ENCODE results near the gene BABAM2. TPM values are rescaled to one million over a fixed set of nuclear protein-coding genes. Genes with fewer than 3 reads are reported as not detected.

BABAM2 gene
- total RNA-seq, 3 donors from 2014 or later, result 34.8 to 42.4 (median 41.3) TPM

DNA sequence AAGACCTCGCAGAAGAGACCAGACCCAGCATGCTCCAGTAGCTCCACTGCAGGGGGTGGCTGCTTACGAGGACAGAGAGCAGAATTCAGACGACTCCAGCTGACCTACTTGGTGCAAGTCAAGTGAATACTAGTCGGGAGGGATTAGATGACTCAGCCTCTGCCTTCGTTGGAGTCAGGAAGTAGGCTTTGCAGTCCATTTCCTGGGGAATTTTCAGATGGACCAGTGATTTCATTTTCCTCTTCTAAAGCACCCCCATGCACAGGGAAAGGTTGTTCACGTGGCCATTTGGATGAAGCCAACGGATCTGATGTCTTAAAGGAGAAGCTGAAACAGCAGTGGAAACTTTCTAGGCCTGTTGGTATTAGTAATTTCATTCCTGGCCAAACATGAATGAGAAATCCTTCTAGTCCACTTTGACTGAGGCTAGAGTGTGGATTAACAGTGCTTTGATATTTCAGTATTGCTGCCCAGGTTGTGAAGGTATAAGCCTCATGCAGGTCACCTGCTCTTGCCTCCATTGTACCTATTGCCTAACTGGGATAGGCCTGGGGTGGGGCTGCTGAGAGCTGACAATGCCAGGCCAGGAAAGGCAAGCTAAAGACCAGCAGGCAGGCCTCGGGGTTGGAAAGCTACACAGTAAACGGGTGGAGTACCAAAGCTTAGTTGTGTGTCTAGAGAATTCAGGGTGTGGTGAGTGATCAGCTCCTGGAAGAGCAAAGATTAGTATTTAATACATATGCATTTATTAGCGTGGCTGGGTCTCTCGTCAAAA is 384.6 kb downstream of the BABAM2 start:
- TF ChIP-seq, protein P1, sequence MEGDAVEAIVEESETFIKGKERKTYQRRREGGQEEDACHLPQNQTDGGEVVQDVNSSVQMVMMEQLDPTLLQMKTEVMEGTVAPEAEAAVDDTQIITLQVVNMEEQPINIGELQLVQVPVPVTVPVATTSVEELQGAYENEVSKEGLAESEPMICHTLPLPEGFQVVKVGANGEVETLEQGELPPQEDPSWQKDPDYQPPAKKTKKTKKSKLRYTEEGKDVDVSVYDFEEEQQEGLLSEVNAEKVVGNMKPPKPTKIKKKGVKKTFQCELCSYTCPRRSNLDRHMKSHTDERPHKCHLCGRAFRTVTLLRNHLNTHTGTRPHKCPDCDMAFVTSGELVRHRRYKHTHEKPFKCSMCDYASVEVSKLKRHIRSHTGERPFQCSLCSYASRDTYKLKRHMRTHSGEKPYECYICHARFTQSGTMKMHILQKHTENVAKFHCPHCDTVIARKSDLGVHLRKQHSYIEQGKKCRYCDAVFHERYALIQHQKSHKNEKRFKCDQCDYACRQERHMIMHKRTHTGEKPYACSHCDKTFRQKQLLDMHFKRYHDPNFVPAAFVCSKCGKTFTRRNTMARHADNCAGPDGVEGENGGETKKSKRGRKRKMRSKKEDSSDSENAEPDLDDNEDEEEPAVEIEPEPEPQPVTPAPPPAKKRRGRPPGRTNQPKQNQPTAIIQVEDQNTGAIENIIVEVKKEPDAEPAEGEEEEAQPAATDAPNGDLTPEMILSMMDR (IDR thresholded peaks at IDR 0.05), result no peak
- DNase-seq (peak; percentile 77 to 84 (median 80)), ATAC-seq (peak; percentile 82)
- Histone ChIP-seq H3K36me3 (ENCODE audit: low read depth) (no peaks in the 10 kb centered on the region), H3K4me3 (no peak overlapping the region), H3K9me3 (no peaks in the 10 kb centered on the region), H3K4me1 (ENCODE audit: low read depth) (peaks cover 35% of the 10 kb centered on the region)
- intact Hi-C loops (cut with DNase I, micrococcal nuclease), result no loop called here

DNA sequence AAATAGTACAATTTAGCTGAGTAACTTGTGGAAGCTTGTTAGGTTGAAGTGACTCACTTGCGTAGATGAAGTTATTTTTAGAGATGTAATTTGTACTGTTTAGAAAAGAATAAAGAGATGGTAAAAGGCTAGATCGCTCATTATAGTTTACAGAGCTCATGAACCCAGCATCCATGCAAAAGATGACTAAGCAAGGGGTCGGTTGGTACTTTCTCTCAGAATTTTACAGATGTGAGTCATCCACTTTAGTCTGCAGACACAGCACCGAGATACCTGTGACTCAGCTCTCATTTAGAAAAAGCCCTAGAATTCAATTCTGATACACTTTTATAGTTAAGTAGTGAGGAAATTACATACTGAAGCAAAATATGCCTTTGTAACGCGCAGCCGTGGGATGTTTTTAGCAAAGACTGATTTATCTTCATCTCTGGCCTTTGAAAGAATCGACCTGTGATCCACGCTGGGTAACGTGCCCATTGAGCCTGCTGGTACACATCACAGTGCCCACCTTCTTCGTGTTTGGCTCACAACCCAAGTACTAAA is 385.6 kb downstream of the BABAM2 start:
- peaks cover 26% of the 10 kb centered on the region for H3K4me1 ChIP-seq (ENCODE audit: low read depth)
- H3K9me3 ChIP-seq, result no peaks in the 10 kb centered on the region
- no peak overlapping the region for H3K4me3 ChIP-seq
- no peaks in the 10 kb centered on the region for H3K36me3 ChIP-seq (ENCODE audit: low read depth)
- DNase-seq (no peak), ATAC-seq (peak; percentile 68)
- TF ChIP-seq, protein P1 (IDR thresholded peaks at IDR 0.05), result no peak
- intact Hi-C loops (cut with DNase I, micrococcal nuclease), result no loop called here

DNA sequence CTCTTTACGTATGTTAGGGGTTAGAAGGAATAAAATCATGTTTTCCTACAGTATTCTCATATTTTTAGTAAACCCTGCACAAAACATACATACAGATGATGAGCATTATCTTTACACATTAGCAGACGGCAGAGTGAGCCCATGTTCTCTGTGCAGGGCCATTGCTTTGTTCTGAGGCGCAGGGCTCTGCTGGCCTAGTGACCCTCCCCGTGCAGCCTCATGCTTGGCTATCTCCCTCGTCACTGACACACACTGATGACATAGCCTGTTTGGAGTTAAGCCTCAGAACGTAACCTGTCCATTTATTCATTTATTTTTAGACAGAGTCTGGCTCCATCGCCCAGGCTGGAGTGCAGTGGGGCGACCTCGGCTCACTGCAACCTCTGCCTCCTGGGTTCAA is 386.3 kb downstream of the BABAM2 start:
- H3K9me3 ChIP-seq, result no peaks in the 10 kb centered on the region
- intact Hi-C loops (cut with DNase I, micrococcal nuclease), result no loop called here
- H3K4me3 ChIP-seq, result no peak overlapping the region
- peaks cover 26% of the 10 kb centered on the region for H3K4me1 ChIP-seq (ENCODE audit: low read depth)
- H3K36me3 ChIP-seq (ENCODE audit: low read depth), result no peaks in the 10 kb centered on the region
- TF ChIP-seq, protein P1 (IDR thresholded peaks at IDR 0.05), result no peak
- DNase-seq (no peak), ATAC-seq (no peak)

DNA sequence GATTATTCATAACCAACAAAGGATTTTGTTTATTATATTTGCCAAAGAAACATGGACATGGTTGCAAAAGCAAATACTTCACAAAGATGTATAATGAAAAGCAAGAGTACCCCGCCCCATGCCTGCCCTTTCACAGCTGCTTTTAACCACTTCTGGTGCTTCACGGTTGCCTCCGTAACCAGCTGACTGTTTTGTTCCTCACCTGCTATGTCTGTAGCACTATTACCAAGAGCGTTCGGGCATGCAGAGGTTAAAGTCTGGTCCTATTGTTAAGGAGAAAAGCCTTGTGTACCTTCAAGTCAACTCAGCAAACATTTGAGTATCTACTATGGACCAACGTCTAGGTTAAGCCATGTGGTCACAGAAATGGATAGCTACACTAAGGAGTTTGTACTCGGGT is 386.9 kb downstream of the BABAM2 start:
- intact Hi-C loops (cut with DNase I, micrococcal nuclease), result no loop called here
- DNase-seq (no peak), ATAC-seq (no peak)
- H3K4me3 ChIP-seq, result no peak overlapping the region
- H3K4me1 ChIP-seq (ENCODE audit: low read depth), result peaks cover 26% of the 10 kb centered on the region
- TF ChIP-seq, protein P1 (IDR thresholded peaks at IDR 0.05), result no peak
- H3K9me3 ChIP-seq, result no peaks in the 10 kb centered on the region
- no peaks in the 10 kb centered on the region for H3K36me3 ChIP-seq (ENCODE audit: low read depth)

DNA sequence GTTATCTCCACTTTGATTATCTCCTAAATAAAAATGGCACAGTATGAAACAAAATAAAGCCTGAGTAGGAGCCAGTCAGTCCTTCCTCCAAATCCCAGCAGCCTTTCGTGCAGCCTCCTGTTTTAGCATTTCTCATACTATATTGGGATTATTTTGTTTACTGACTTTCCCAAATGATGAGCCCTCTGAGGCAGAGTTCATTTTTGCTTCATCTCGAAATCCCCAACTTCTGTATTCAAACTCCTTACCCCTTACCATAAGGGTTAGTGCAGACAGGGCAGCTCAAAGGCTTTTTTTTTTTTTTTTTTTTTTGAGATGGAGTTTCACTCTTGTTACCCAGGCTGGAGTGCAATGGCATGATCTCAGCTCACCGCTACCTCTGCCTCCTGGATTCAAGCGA is 388.8 kb downstream of the BABAM2 start:
- DNase-seq (no peak), ATAC-seq (no peak)
- TF ChIP-seq, protein P1 (IDR thresholded peaks at IDR 0.05), result no peak
- H3K4me1 ChIP-seq (ENCODE audit: low read depth), result peaks cover 15% of the 10 kb centered on the region
- no peaks in the 10 kb centered on the region for H3K36me3 ChIP-seq (ENCODE audit: low read depth)
- no peaks in the 10 kb centered on the region for H3K9me3 ChIP-seq
- intact Hi-C loops (cut with DNase I, micrococcal nuclease), result no loop called here
- no peak overlapping the region for H3K4me3 ChIP-seq

All from mucosa of descending colon (tissue), 3 donors.